Brain pericyte (primary cell): ENCODE measurements around the gene CATSPERZ.

Source experiments
- DNase-seq: peaks from one replicate; pipeline ENCODE4 v3.0.0-alpha.2; 2012; ENCODE audit warnings: low read depth, low spot score

CATSPERZ gene

DNA sequence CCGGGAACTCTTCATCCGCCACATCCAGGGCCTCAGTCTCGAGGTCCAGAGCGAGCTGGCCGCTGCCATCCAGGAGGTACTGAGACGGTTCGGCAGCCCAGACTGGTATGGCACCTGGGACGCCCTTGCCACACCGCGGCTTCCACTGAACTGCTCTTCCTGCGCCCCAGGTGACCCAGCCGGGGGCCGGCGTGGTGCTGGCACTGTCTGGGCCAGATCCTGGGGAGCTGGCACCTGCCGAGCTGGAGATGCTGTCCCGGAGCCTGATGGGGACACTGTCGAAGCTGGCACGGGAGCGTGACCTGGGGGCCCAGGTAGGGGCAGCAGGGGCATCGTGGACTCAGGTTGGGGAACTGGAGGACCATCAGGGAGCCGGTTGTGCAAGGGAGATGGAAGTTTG, 41.3 kb downstream of the CATSPERZ start:
- DNase-seq: no peak

DNA sequence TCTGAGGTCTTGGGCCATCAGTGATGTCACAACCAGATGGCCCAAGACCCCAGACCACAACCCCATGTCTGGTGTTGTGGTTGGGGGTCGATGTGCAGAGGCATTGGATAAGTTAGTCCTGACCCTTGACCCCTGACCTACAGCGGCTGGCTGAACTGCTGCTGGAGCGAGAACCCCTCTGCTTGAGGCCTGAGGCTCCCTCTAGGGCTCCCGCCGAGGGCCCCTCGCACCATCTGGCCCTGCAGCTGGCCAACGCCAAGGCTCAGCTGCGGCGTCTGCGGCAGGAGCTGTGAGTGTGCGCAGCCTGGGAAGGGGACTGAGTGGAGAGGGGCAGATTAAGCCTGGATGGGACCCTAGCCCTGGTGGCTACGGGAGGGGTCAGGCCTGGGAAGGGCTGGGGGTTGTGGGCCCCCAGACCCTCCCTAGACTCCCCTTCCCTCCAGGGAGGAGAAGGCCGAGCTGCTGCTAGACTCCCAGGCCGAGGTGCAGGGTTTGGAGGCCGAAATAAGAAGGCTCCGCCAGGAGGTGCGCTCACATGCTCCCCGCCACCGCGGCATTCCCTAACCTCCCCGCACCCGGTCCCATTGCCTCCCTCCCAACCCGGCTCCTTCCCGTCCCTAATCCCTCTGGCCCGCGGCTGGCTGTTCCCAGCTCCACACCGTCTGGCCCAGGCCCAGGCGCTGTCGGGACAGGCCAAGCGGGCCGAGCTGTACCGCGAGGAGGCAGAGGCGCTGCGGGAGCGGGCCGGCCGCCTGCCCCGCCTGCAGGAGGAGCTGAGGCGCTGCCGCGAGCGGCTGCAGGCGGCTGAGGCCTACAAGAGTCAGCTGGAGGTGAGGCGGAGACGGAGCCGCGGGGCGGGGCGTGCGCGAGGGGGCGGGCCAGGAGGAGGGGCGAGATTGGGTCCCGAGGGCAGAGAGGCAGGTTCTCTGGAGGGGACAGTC, 42.0 kb downstream of the CATSPERZ start:
- DNase-seq: peak; percentile 31

DNA sequence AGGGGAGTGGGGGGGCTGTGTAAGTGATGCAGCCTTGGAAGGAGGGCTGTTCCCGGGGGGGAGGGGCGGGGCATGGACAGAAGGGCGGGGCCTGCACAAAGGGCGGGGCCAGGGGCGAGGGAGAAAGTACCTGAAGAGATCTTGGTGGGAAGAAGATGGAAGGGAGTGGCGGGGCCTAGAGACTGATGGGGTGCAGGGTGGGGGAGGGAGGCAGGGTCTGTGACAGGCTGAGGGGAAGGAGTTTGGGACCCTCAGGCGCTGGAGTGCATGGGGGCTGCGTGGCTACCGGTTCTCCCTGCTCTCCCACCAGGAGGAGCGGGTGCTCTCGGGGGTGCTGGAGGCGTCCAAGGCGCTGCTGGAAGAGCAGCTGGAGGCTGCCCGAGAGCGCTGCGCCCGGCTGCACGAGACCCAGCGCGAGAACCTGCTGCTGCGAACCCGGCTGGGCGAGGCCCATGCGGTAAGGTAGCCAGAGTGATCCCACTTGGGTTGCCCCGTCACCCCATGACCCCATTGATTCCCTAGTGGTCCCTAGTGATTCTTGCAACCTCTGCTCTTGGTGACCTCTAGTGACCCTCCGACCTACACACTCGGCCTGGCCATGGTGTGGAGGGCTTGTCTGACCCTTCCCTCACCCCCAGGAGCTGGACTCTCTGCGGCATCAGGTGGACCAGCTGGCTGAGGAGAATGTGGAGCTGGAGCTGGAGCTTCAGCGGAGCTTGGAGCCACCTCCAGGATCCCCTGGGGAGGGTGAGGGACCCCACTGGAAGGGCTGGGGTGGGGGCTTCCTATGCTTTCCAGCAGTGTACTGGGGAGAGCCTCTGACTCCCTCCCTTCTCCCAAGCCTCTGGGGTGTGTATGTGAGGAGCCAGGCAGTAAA, 42.9 kb downstream of the CATSPERZ start:
- no peak for DNase-seq

DNA sequence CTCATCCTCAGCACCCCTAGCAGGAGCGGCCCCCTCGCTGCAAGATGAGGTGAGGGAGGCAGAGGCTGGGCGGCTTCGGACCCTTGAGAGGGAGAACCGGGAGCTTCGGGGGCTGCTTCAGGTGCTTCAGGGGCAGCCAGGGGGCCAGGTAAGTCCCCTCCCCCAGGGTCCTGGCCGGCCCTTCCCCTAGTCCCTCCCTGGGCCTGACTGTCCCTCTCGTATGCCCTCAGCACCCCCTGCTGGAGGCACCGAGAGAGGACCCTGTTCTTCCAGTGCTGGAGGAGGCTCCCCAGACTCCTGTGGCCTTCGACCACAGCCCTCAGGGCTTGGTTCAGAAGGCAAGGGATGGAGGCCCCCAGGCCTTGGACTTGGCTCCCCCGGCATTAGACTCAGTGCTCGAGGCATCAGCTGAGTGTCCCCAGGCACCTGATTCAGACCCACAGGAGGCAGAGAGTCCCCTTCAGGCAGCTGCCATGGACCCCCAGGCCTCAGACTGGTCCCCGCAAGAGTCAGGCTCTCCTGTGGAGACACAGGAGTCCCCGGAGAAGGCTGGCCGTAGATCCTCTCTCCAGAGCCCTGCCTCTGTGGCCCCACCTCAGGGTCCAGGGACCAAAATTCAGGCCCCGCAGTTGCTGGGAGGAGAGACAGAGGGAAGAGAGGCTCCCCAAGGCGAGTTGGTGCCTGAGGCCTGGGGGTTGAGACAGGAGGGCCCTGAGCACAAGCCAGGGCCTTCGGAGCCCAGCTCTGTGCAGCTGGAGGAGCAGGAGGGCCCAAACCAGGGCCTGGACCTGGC, 43.8 kb downstream of the CATSPERZ start:
- DNase-seq: no peak

DNA sequence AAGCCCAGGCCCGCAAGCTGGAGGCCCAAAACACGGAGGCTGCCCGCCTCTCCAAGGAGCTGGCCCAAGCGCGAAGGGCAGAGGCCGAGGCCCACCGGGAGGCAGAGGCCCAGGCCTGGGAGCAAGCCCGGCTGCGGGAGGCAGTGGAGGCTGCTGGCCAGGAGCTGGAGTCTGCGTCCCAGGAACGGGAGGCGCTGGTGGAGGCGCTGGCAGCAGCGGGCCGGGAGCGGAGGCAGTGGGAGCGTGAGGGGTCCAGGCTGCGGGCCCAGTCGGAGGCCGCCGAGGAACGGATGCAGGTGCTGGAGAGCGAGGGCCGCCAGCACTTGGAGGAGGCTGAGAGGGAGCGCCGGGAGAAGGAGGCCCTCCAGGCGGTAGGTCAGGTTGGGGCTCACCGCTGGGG, 44.6 kb downstream of the CATSPERZ start:
- no peak for DNase-seq

DNA sequence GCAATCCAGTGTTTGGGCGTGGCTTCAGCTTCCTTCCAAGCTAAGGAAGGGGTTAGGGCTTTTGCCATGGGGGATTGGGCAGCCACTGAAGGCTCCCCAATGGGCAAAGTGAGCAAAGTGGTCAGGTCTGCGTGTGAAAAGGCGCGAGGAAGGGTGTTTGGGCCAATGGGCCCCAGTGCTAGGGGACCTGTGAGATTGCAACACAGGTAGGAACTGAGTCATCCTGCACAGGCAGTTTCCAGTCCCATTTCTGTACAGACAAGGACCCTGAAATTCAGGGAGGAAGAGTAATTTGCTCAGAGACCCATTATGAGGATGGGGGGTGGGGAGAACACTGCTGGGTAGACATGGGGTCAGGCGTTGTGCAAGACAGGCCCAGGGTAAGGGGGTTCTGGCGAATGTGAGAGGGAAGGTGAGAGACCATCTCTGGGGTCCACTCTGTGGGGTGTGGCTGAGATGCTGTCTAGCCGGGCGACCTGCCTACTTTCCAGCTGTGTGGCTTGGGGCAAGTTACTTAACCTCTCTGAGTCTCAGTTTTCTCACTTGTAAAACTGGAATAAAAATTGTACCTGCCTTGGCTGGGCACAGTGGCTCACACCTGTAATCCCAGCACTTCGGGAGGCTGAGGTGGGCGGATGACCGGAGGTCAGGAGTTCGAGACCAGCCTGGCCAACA, 47.2 kb downstream of the CATSPERZ start:
- DNase-seq: no peak

DNA sequence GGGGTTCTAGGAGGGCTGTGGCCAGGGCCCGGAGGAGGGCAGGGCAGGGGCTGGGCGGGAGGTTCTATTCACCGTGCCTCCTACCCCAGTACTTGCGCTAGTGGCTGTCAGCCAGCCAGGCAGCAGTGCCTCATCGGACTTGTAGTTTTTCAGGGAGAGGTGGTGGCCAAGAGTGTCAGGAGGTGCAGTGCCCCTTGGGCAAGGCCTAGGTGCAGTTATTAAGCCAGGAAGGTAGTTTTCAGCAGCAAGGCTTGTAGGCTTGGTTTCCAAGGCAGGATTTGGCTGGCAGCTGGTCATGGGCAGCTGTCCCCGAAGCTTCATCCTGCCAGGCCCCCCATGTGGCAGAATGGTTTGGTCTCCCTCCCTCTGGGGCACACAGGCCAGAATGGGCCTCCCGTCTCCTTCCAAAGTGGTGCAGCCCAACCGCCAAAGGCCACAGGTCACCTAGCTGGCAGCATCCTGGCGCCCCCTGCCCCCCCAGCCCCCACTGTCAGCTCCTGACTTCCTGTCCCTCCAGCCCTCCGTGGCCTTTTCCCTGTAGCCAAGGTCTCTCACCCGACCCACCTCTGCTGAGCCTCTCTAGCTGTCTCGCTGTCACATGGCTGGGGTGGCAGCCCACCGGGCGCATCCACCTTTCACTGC, 48.3 kb downstream of the CATSPERZ start:
- no peak for DNase-seq

DNA sequence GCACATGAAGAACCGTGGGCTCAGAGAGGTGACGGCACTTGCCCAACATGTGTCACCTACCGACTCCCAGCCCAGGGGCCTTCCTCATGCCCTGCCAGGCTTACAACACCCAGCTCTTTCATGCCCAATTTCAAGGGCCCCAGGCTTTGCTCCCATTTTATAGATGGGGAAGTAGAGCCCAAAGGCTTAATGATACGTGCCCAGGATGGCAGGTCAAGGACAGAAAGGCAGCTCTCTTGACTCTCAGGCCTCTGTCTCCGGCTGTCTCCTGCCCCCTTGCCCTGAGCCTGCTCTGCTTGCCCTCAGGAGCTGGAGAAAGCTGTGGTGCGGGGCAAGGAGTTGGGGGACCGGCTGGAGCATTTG, 48.8 kb downstream of the CATSPERZ start:
- DNase-seq: no peak

DNA sequence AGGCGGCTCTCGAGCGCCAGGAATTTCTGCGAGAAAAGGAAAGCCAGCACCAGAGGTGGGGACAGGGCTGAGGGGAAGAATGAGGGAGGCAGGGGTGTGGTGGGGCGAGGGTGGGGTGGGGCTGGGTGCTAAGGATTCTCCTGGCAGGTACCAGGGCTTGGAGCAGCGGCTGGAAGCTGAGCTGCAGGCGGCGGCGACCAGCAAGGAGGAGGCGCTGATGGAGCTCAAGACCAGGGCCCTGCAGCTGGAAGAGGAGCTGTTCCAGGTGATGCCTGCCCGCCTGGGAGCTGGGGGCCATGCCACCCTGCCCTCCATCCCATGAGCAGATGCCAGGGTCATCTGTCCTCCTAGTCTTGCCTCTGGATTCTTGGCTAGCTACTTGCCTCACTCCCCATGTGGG, 49.2 kb downstream of the CATSPERZ start:
- DNase-seq: no peak

DNA sequence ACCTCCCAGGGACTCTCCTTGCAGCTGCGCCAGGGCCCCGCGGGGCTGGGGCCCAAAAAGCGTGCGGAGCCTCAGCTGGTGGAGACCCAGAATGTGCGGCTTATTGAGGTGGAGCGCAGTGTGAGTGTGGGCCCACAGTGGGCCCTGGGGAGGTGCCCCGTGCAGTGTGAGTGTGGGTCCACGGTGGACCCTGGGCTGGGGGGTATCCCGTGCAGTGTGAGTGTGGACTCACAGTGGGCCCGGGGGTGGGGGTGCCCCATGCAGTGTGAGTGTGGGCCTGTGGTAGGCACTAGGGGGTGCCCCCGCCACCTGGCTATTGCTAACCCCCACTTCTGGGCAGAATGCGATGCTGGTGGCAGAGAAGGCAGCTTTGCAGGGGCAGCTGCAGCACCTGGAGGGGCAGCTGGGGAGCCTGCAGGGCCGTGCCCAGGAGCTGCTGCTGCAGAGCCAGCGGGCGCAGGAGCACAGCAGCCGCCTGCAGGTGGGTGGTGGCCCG, 51.0 kb downstream of the CATSPERZ start:
- DNase-seq: no peak

DNA sequence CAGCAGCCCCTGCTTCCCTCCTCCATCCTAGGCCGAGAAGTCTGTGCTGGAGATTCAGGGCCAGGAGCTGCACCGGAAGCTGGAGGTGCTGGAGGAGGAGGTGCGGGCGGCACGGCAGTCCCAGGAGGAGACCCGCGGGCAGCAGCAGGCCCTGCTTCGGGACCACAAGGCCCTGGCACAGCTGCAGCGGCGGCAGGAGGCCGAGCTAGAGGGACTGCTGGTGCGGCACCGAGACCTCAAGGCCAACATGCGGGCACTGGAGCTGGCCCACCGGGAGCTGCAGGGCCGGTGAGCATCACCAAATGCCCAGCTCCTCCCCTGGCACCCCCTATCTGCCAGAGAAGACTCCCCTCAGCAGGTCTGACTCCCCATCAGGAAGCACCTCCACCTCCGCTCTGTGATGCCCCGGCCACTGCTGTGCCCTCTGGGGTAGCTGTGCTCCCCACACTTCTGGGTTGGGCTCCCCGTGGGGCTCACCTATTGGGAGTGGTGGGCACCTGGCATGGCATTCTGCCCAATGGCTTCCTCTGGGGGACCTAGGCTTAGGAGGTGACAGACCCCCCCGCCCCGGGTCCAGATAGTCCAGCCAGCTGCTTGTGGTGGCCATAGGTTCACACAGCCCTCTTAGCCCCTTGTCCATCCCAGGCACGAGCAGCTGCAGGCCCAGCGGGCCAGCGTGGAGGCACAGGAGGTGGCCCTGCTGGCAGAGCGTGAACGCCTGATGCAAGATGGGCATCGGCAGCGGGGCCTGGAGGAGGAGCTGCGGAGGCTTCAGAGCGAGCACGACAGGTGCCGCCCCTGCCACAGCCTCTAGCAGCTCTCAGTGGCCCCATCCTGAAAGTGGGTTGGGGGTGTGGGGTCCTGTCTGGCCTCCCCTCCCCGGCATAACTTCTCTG, 52.2 kb downstream of the CATSPERZ start:
- DNase-seq: no peak

DNA sequence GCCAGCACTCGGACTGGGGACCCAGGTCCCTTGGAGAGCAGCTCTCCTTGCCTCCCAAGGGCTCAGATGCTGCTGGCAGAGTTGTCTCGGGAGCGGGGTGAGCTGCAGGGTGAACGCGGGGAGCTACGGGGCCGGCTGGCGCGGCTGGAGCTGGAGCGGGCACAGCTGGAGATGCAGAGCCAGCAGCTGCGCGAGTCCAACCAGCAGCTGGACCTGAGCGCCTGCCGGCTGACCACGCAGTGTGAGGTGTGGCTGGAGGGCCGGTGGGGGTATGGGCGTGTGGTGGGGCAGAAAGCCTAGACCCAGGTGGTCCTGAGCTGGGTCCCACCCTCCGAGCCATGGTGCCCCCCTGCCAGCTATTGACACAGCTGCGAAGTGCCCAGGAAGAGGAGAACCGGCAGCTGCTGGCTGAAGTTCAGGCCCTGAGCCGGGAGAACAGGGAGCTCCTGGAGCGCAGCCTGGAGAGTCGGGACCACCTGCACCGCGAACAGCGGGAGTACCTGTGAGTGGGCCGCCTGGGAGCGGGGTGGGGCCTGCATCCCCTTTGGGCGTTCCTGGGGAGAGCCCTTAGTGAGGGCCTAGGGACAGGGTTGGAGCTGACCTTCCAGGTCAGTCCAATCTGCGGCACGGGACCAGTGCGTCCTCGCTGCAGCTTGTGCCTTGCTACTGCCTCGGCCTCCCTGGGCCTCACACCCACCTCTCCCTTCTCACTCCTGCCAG, 53.0 kb downstream of the CATSPERZ start:
- DNase-seq: no peak

DNA sequence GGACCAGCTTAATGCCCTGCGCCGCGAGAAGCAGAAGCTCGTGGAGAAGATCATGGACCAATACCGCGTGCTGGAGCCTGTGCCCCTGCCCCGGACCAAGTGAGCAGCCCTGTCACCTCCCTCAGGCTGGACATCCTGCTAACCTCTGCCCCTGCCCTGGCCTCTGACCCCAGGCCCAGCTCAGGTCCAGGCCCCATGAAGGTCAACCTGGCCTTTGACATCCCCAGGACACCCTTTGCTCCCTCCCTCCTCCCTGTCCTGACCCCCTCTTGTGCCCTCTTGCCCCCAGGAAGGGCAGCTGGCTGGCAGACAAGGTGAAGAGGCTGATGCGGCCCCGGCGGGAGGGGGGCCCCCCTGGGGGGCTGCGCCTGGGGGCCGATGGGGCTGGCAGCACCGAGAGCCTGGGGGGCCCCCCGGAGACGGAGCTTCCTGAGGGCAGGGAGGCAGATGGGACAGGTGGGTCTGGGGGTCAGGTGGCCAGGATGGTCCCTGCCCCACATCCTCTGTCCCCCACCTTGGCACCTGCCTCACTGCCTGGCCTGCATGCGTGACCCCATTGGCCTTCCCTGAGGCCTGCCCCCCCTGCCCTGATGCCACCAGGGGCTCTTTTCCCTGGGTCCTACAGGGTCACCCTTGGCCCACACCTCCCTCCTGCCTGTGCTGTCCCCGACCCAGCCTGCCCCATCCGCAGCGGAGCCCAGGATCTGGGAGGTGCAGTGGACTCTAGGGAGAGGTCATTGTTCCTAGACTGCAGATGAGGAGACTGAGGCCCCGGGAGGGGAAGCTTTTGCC, 53.8 kb downstream of the CATSPERZ start:
- no peak for DNase-seq
